ENCODE results near the gene A3GALT2.

Gene A3GALT2

DNA sequence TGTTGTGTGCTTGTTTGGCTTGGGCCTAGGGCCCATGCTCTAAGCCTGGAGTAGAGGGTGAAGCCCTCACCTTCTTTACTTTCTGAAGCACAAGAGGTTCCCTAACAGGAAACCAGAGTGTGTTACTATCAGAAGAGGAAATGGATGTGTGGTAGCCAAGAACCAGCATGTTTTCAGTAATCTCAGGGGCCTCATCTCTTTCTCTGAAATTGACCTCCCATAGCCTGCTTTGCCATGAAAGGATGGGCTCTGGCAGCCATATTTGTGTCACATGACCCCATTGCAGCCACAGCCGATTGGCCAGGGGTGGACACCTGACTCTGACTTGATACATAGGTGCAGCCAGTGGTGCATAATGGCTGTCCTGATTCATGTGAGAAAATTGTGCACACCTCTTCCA lies 18.6 kb downstream of the A3GALT2 start:
- Histone ChIP-seq H3K9ac (ENCODE audit: low read depth in 1 of 2, low read length in 2 of 2) (no peak overlapping the region), H3K4me1 (ENCODE audit: control insufficient read depth in 1 of 2, insufficient read depth in 2 of 2, low read length in 2 of 2) (peaks cover 4 to 5% of the 10 kb centered on the region in 2 donors), H3K36me3 (ENCODE audit: control insufficient read depth in 1 of 2, insufficient read depth in 2 of 2, low read length in 2 of 2) (peaks cover 0 to 11% of the 10 kb centered on the region in 2 donors), H3K27me3 (ENCODE audit: control insufficient read depth in 1 of 2, insufficient read depth in 2 of 2, low read length in 2 of 2) (peaks cover 3 to 9% of the 10 kb centered on the region in 2 donors), H3K4me3 (ENCODE audit: low read depth in 1 of 2, low read length in 2 of 2) (no peak overlapping the region), H3K27ac (ENCODE audit: low read depth, low read length) (no peak overlapping the region), H3K9me3 (ENCODE audit: control insufficient read depth in 1 of 2, low read length in 2 of 2) (no peaks in the 10 kb centered on the region)

DNA sequence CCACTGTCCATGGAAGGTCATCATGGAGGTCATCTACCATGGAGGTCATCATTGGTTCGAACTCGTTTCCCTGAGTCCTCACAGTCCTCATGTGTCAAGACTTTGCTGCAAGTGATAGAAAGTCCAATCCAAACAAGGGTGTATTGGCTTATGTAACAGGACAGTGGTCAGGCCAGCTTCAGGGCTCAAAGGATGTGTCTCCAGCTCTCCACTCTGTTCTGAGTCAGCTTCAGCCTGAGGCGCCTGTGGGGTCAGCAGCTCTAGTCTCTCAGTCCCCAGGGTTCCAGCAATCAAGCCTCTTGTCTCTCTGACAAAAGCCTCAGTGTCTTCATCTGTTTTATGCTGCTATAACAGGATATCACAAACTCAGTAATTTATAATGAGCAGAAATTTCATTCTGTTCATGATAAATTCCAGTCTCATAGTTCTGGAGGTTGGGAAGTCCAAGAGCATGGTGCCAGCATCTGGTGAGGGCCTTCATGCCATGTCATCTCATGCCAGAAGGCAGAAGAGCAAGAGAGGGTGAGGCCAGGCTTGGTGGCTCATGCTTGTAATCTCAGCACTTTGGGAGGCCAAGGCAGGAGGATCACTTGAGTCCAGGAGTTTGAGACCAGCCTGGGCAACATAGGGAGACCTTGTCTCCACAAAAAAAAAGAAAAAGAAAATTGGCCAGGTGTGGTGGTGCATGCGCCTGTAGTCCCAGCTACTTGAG lies 19.5 kb downstream of the A3GALT2 start:
- no peak overlapping the region for H3K4me3 ChIP-seq (ENCODE audit: low read depth in 1 of 2, low read length in 2 of 2)
- peaks cover 4 to 5% of the 10 kb centered on the region in 2 donors for H3K4me1 ChIP-seq (ENCODE audit: control insufficient read depth in 1 of 2, insufficient read depth in 2 of 2, low read length in 2 of 2)
- H3K27ac ChIP-seq (ENCODE audit: low read depth, low read length): no peak overlapping the region
- peaks cover 0 to 16% of the 10 kb centered on the region in 2 donors for H3K36me3 ChIP-seq (ENCODE audit: control insufficient read depth in 1 of 2, insufficient read depth in 2 of 2, low read length in 2 of 2)
- H3K9me3 ChIP-seq (ENCODE audit: control insufficient read depth in 1 of 2, low read length in 2 of 2): no peaks in the 10 kb centered on the region
- no peak overlapping the region for H3K9ac ChIP-seq (ENCODE audit: low read depth in 1 of 2, low read length in 2 of 2)
- peaks cover 0 to 8% of the 10 kb centered on the region in 2 donors for H3K27me3 ChIP-seq (ENCODE audit: control insufficient read depth in 1 of 2, insufficient read depth in 2 of 2, low read length in 2 of 2)

DNA sequence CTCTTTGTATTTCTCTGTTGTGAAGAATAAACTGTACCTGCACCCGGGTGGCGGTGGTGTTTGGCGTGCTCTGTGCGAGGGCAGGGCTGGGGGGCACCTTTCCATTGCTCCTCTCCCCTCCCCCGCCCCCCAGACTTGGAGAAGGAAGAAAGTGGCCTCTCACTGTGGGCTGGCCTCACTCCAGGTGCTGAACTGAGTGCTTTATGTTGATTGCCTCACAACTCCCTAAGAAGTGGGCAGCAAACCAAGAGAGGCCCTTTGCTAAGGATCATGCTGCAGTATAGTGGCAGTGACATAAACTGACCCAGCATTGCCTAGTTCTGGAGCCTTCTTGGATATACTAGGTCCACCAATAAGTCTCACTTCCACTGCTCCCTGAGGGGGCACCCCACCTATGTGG lies 20.2 kb downstream of the A3GALT2 start:
- H3K27ac ChIP-seq (ENCODE audit: low read depth, low read length): no peak overlapping the region
- peaks cover 5 to 6% of the 10 kb centered on the region in 2 donors for H3K4me1 ChIP-seq (ENCODE audit: control insufficient read depth in 1 of 2, insufficient read depth in 2 of 2, low read length in 2 of 2)
- no peak overlapping the region for H3K9ac ChIP-seq (ENCODE audit: low read depth in 1 of 2, low read length in 2 of 2)

DNA sequence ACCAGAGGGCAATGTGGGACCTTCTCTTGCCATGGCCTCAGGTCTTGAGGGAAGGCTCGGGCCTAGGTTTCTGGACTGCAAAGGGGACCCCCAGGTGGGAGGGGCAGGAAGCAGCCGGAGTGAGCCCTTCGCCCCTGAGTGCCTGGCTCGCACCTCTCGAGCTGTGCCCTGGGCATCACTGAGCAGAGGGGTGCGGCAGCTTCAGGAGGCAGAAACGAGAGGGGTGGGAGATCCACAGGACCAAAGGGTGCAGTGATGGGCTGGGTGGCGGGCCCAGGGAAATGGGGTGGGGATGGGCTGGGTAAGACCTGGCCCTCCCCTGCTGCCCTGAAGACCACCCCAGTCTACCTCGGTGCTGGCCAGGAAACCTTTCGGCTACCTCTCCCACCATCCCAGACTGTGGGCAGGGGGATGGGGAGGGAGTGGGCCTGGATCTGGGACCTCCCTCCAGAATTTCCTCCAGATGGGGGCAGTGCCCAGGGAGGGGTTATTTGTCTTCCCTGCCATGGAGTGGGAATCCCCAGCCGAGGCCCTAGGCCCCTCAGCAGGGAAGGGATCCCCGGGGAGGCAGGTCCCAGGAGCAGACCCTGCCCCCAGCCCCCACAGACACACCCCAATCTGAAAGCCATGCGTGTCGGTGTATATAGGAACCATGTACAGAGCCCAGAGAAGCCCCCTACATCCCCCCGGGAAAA lies 21.3 kb downstream of the A3GALT2 start:
- no peak overlapping the region for H3K27ac ChIP-seq (ENCODE audit: low read depth, low read length)
- H3K36me3 ChIP-seq (ENCODE audit: control insufficient read depth in 1 of 2, insufficient read depth in 2 of 2, low read length in 2 of 2): peaks cover 0 to 28% of the 10 kb centered on the region in 2 donors
- no peaks in the 10 kb centered on the region for H3K27me3 ChIP-seq (ENCODE audit: control insufficient read depth in 1 of 2, insufficient read depth in 2 of 2, low read length in 2 of 2)
- H3K9me3 ChIP-seq (ENCODE audit: control insufficient read depth in 1 of 2, low read length in 2 of 2): no peaks in the 10 kb centered on the region
- H3K4me1 ChIP-seq (ENCODE audit: control insufficient read depth in 1 of 2, insufficient read depth in 2 of 2, low read length in 2 of 2): peaks cover 5 to 8% of the 10 kb centered on the region in 2 donors
- no peak overlapping the region for H3K4me3 ChIP-seq (ENCODE audit: low read depth in 1 of 2, low read length in 2 of 2)
- H3K9ac ChIP-seq (ENCODE audit: low read depth in 1 of 2, low read length in 2 of 2): no peak overlapping the region

More for the DNA sequence above, 20.2 kb downstream of the A3GALT2 start:
- Histone ChIP-seq H3K36me3 (ENCODE audit: control insufficient read depth in 1 of 2, insufficient read depth in 2 of 2, low read length in 2 of 2) (peaks cover 0 to 23% of the 10 kb centered on the region in 2 donors), H3K27me3 (ENCODE audit: control insufficient read depth in 1 of 2, insufficient read depth in 2 of 2, low read length in 2 of 2) (peaks cover 0 to under 1% of the 10 kb centered on the region in 2 donors), H3K4me3 (ENCODE audit: low read depth in 1 of 2, low read length in 2 of 2) (no peak overlapping the region), H3K9me3 (ENCODE audit: control insufficient read depth in 1 of 2, low read length in 2 of 2) (no peaks in the 10 kb centered on the region)

DNA sequence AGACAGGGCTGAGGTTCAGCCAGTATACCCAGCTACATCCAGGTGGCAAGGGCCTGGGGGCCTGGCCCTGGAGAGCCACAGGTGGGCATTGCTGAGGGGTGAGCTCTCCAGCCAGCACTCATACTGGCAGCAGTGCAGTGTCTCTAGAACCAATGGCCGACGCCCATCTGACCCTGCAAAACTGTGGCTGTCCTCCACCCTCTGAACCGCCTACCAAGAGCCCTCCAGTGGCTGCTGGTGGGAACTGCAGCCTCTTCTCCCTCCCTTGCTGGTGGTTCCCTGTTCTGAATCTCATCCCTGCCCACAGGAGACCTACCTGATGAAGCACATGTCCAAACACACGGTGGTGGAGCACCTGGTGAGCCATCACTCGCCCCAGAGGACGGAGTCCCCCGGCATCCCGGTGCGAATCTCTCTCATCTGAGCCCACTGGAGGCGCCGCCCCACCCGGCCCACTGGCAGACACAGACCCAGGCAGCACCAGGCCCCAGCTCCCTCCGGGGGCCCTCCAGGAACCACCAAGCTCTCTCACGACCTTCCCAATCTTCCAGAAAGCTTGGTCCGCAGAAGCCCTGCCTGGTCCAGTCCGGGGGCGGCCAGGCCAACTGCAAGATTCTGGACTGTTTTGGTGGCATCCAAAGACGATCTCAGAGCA lies 22.1 kb downstream of the A3GALT2 start:
- Histone ChIP-seq H3K27ac (ENCODE audit: low read depth, low read length) (no peak overlapping the region), H3K4me1 (ENCODE audit: control insufficient read depth in 1 of 2, insufficient read depth in 2 of 2, low read length in 2 of 2) (peaks cover 5 to 8% of the 10 kb centered on the region in 2 donors), H3K27me3 (ENCODE audit: control insufficient read depth in 1 of 2, insufficient read depth in 2 of 2, low read length in 2 of 2) (no peaks in the 10 kb centered on the region), H3K4me3 (ENCODE audit: low read depth in 1 of 2, low read length in 2 of 2) (no peak overlapping the region), H3K36me3 (ENCODE audit: control insufficient read depth in 1 of 2, insufficient read depth in 2 of 2, low read length in 2 of 2) (peaks cover 0 to 33% of the 10 kb centered on the region in 2 donors), H3K9me3 (ENCODE audit: control insufficient read depth in 1 of 2, low read length in 2 of 2) (no peaks in the 10 kb centered on the region), H3K9ac (ENCODE audit: low read depth in 1 of 2, low read length in 2 of 2) (no peak overlapping the region)

DNA sequence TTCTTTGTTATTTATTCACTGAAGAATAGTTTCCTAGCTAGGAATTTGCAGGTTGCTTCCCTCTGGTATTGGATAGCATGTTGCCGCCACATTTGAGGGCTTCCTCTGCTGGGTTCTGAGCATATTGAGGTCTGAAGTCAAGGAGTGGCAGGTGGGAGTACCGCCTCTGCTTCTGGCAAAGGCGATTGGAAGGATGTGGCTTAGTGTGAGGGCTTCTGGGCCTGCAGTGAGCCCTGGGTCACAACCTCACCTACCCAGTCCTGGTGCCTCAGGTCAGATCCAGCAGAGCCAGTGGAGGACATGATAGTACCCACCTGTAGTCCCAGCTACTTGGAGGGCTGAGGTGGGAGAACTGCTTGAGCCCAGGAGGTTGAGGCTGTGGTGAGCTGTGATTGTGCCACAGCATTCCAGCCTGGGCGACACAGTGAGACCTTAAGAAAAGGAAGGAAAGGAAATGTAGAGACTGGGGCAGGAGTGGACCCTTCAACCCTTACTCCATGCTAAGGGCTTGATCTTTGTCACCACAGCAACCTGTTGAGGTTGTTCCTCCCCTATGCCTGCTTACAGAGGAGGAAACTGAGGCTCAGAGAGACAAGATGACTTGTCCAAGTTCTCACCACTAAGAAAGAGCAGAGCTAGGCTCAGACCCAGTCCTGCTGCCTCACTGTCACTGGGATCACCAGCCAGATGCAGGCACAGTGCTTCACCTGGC lies 22.8 kb downstream of the A3GALT2 start:
- Histone ChIP-seq H3K9me3 (ENCODE audit: control insufficient read depth in 1 of 2, low read length in 2 of 2) (no peaks in the 10 kb centered on the region), H3K4me1 (ENCODE audit: control insufficient read depth in 1 of 2, insufficient read depth in 2 of 2, low read length in 2 of 2) (peaks cover 5 to 8% of the 10 kb centered on the region in 2 donors), H3K27ac (ENCODE audit: low read depth, low read length) (no peak overlapping the region), H3K9ac (ENCODE audit: low read depth in 1 of 2, low read length in 2 of 2) (no peak overlapping the region), H3K36me3 (ENCODE audit: control insufficient read depth in 1 of 2, insufficient read depth in 2 of 2, low read length in 2 of 2) (peaks cover 0 to 36% of the 10 kb centered on the region in 2 donors), H3K27me3 (ENCODE audit: control insufficient read depth in 1 of 2, insufficient read depth in 2 of 2, low read length in 2 of 2) (no peaks in the 10 kb centered on the region), H3K4me3 (ENCODE audit: low read depth in 1 of 2, low read length in 2 of 2) (no peak overlapping the region)

DNA sequence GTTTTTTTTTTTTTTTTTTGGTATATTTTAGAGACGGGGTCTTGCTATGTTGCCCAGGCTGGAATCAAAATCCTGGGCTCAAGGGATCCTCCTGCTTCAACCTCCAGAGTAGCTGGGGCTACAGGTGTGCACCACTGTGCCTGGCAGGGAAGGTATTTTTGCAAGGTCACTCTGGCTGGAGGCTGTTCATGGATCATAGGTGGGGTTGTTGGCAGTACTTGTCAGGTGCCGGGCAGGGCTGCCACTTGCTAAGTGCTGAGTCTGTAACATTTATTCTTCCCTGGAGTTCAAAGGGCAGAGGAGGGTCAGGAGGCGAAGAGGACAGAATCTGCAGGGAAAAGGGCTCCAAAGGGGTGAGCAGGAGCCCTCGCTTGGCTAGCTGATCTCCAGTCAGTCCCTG lies 24.1 kb downstream of the A3GALT2 start:
- Histone ChIP-seq H3K9ac (ENCODE audit: low read depth in 1 of 2, low read length in 2 of 2) (no peak overlapping the region), H3K36me3 (ENCODE audit: control insufficient read depth in 1 of 2, insufficient read depth in 2 of 2, low read length in 2 of 2) (peaks cover 0 to 36% of the 10 kb centered on the region in 2 donors), H3K9me3 (ENCODE audit: control insufficient read depth in 1 of 2, low read length in 2 of 2) (no peaks in the 10 kb centered on the region), H3K27me3 (ENCODE audit: control insufficient read depth in 1 of 2, insufficient read depth in 2 of 2, low read length in 2 of 2) (no peaks in the 10 kb centered on the region), H3K4me3 (ENCODE audit: low read depth in 1 of 2, low read length in 2 of 2) (no peak overlapping the region), H3K27ac (ENCODE audit: low read depth, low read length) (no peak overlapping the region), H3K4me1 (ENCODE audit: control insufficient read depth in 1 of 2, insufficient read depth in 2 of 2, low read length in 2 of 2) (peaks cover 5 to 8% of the 10 kb centered on the region in 2 donors)

DNA sequence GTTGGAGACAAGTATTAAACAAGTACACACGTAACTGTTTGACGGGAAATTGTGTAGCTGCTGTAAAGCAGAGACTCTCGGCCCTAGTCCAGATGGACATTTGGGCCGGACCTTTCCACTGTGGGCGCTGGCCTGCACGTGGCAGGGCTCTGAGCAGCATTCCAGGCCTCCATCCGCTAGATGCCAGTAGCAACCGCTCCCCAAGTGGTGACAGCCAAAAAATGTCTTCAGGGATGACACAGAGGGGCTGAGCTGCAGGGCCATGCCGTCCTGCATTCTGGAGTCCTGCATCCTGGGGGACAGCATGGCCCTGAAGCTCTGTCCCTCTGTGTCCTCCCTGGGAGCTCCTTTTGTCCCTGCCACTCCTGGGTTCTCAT lies 24.8 kb downstream of the A3GALT2 start:
- Histone ChIP-seq H3K36me3 (ENCODE audit: control insufficient read depth in 1 of 2, insufficient read depth in 2 of 2, low read length in 2 of 2) (peaks cover 0 to 36% of the 10 kb centered on the region in 2 donors), H3K27ac (ENCODE audit: low read depth, low read length) (no peak overlapping the region), H3K4me3 (ENCODE audit: low read depth in 1 of 2, low read length in 2 of 2) (no peak overlapping the region), H3K9ac (ENCODE audit: low read depth in 1 of 2, low read length in 2 of 2) (no peak overlapping the region), H3K4me1 (ENCODE audit: control insufficient read depth in 1 of 2, insufficient read depth in 2 of 2, low read length in 2 of 2) (peaks cover 5 to 8% of the 10 kb centered on the region in 2 donors), H3K27me3 (ENCODE audit: control insufficient read depth in 1 of 2, insufficient read depth in 2 of 2, low read length in 2 of 2) (no peaks in the 10 kb centered on the region), H3K9me3 (ENCODE audit: control insufficient read depth in 1 of 2, low read length in 2 of 2) (no peaks in the 10 kb centered on the region)

DNA sequence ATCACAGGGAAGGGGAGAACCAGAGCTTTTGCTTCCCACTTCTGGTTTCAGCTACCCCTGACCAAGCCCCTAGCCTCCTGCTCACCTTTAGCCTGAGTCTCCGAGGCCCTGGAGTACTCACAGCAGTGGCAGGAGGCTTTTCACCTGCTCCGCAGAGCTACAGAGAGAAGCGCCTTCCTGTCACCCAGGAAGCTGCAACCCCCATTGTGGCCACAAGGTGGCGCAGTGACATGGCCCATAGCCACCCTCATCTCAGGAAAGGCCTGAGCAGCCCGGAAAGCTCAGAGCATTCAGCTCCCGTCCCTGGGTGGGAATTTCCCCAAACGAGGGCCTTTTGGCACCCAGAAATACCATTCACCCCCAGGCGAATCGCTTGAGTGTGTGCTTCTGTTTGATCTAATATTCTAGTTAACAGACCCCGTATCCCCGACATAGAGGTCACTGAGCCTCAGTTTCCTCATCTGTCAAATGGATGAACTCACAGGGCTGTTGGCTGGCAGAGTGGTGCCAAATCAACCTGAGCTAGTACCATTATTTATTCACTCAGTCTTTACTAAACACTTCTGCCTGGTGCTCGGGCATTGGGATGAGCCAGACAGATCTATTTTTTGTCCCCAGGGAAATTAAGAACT lies 25.3 kb downstream of the A3GALT2 start:
- no peak overlapping the region for H3K9ac ChIP-seq (ENCODE audit: low read depth in 1 of 2, low read length in 2 of 2)
- no peaks in the 10 kb centered on the region for H3K27me3 ChIP-seq (ENCODE audit: control insufficient read depth in 1 of 2, insufficient read depth in 2 of 2, low read length in 2 of 2)
- H3K4me3 ChIP-seq (ENCODE audit: low read depth in 1 of 2, low read length in 2 of 2): no peak overlapping the region
- H3K4me1 ChIP-seq (ENCODE audit: control insufficient read depth in 1 of 2, insufficient read depth in 2 of 2, low read length in 2 of 2): peaks cover 5 to 8% of the 10 kb centered on the region in 2 donors
- no peak overlapping the region for H3K27ac ChIP-seq (ENCODE audit: low read depth, low read length)
- no peaks in the 10 kb centered on the region for H3K9me3 ChIP-seq (ENCODE audit: control insufficient read depth in 1 of 2, low read length in 2 of 2)
- H3K36me3 ChIP-seq (ENCODE audit: control insufficient read depth in 1 of 2, insufficient read depth in 2 of 2, low read length in 2 of 2): peaks cover 0 to 36% of the 10 kb centered on the region in 2 donors
